Measurements from ENCODE around the gene LBX2. TPM values are rescaled to one million over a fixed set of nuclear protein-coding genes. Genes with fewer than 3 reads are reported as not detected.

Gene LBX2
- total and polyA plus RNA-seq, 9 of the 15 experiments (the other 6 are each of a cell fraction or from before 2014, with no cell fraction given), result 0.39 to 6.2 (median 1.8) TPM; not detected in 1

GRCh38 chr2:74497777-74498499, 1.5 kb downstream of the LBX2 start (continued):
- no peak for TF ChIP-seq CAMTA2 (CRISPR knock-in tag; conservative IDR thresholded peaks at IDR 0.05)
- no peak for TF ChIP-seq COPS2 (conservative IDR thresholded peaks at IDR 0.05)
- no peak for TF ChIP-seq ZNF398 (CRISPR knock-in tag; IDR thresholded peaks at IDR 0.05)
- no peak for TF ChIP-seq HNRNPH1 (optimal IDR thresholded peaks at IDR 0.05; ENCODE audit: low read depth, low read length)
- TF ChIP-seq ZNF830 (CRISPR knock-in tag; IDR thresholded peaks at IDR 0.05), result no peak
- no peak for TF ChIP-seq ZNF76 (CRISPR knock-in tag; IDR thresholded peaks at IDR 0.05; ENCODE audit: borderline replicate concordance)
- TF ChIP-seq ZNF644 (tag; IDR thresholded peaks at IDR 0.05; ENCODE audit: low read depth), result no peak
- TF ChIP-seq KLF6 (CRISPR knock-in tag; IDR thresholded peaks at IDR 0.05; ENCODE audit: borderline replicate concordance), result no peak
- no peak for TF ChIP-seq UBTF (IDR thresholded peaks at IDR 0.05; ENCODE audit: borderline replicate concordance in 1 of 2, low read depth in 2 of 2, low read length in 2 of 2)
- TF ChIP-seq, protein P1, sequence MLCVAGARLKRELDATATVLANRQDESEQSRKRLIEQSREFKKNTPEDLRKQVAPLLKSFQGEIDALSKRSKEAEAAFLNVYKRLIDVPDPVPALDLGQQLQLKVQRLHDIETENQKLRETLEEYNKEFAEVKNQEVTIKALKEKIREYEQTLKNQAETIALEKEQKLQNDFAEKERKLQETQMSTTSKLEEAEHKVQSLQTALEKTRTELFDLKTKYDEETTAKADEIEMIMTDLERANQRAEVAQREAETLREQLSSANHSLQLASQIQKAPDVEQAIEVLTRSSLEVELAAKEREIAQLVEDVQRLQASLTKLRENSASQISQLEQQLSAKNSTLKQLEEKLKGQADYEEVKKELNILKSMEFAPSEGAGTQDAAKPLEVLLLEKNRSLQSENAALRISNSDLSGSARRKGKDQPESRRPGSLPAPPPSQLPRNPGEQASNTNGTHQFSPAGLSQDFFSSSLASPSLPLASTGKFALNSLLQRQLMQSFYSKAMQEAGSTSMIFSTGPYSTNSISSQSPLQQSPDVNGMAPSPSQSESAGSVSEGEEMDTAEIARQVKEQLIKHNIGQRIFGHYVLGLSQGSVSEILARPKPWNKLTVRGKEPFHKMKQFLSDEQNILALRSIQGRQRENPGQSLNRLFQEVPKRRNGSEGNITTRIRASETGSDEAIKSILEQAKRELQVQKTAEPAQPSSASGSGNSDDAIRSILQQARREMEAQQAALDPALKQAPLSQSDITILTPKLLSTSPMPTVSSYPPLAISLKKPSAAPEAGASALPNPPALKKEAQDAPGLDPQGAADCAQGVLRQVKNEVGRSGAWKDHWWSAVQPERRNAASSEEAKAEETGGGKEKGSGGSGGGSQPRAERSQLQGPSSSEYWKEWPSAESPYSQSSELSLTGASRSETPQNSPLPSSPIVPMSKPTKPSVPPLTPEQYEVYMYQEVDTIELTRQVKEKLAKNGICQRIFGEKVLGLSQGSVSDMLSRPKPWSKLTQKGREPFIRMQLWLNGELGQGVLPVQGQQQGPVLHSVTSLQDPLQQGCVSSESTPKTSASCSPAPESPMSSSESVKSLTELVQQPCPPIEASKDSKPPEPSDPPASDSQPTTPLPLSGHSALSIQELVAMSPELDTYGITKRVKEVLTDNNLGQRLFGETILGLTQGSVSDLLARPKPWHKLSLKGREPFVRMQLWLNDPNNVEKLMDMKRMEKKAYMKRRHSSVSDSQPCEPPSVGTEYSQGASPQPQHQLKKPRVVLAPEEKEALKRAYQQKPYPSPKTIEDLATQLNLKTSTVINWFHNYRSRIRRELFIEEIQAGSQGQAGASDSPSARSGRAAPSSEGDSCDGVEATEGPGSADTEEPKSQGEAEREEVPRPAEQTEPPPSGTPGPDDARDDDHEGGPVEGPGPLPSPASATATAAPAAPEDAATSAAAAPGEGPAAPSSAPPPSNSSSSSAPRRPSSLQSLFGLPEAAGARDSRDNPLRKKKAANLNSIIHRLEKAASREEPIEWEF (CRISPR knock-in tag; IDR thresholded peaks at IDR 0.05), result no peak
- TF ChIP-seq ZNF764 (CRISPR knock-in tag; IDR thresholded peaks at IDR 0.05; ENCODE audit: low read depth), result no peak
- TF ChIP-seq ZNF511 (CRISPR knock-in tag; IDR thresholded peaks at IDR 0.05), result no peak
- TF ChIP-seq, protein P2, sequence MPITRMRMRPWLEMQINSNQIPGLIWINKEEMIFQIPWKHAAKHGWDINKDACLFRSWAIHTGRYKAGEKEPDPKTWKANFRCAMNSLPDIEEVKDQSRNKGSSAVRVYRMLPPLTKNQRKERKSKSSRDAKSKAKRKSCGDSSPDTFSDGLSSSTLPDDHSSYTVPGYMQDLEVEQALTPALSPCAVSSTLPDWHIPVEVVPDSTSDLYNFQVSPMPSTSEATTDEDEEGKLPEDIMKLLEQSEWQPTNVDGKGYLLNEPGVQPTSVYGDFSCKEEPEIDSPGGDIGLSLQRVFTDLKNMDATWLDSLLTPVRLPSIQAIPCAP (CRISPR knock-in tag; IDR thresholded peaks at IDR 0.05; ENCODE audit: borderline replicate concordance), result no peak
- TF ChIP-seq KLF16 (IDR thresholded peaks at IDR 0.05), result no peak
- TF ChIP-seq POLR2AphosphoS2 (IDR thresholded peaks at IDR 0.05; ENCODE audit: low read length), result no peak
- no peak for TF ChIP-seq NCOA1 (IDR thresholded peaks at IDR 0.05; ENCODE audit: low read depth)
- TF ChIP-seq POLR3G (IDR thresholded peaks at IDR 0.05; ENCODE audit: extremely low read depth, insufficient read length, insufficient replicate concordance), result no peak

Data from K562 (cell line).